Measurements from ENCODE around the gene CD44.

The CD44 gene

GRCh38 chr11:35253237-35253636, 114.3 kb downstream of the CD44 start:
- H3K9me3 Mint-ChIP-seq = peaks cover 18% of the 10 kb centered on the region
- H3K27me3 Mint-ChIP-seq (ENCODE audit: low read depth) = peaks cover 32% of the 10 kb centered on the region
- peaks cover 4% of the 10 kb centered on the region for H3K36me3 Mint-ChIP-seq (ENCODE audit: low read depth)
- H3K27ac Mint-ChIP-seq = no peak overlapping the region
- H3K4me3 Mint-ChIP-seq = no peak overlapping the region
- peaks cover 19% of the 10 kb centered on the region for H3K4me1 Mint-ChIP-seq (ENCODE audit: low read depth)

- H3K27ac Mint-ChIP-seq = no peak overlapping the region
- peaks cover 20% of the 10 kb centered on the region for H3K4me1 Mint-ChIP-seq (ENCODE audit: low read depth)
- peaks cover 6% of the 10 kb centered on the region for H3K9me3 Mint-ChIP-seq
- H3K27me3 Mint-ChIP-seq (ENCODE audit: low read depth) = peaks cover 39% of the 10 kb centered on the region
- no peak overlapping the region for H3K4me3 Mint-ChIP-seq
- H3K36me3 Mint-ChIP-seq (ENCODE audit: low read depth) = peaks cover 4% of the 10 kb centered on the region
Measured at GRCh38 chr11:35255514-35255913, 116.5 kb downstream of the CD44 start.

- Mint-ChIP-seq H3K27ac (no peak overlapping the region), H3K27me3 (ENCODE audit: low read depth) (peaks cover 40% of the 10 kb centered on the region), H3K9me3 (peaks cover 6% of the 10 kb centered on the region), H3K4me1 (ENCODE audit: low read depth) (peaks cover 20% of the 10 kb centered on the region), H3K4me3 (no peak overlapping the region), H3K36me3 (ENCODE audit: low read depth) (peaks cover 4% of the 10 kb centered on the region)
Measured at GRCh38 chr11:35256296-35256695, 117.3 kb downstream of the CD44 start.

GRCh38 chr11:35257281-35257680, 118.3 kb downstream of the CD44 start:
- H3K36me3 Mint-ChIP-seq (ENCODE audit: low read depth) = peaks cover 4% of the 10 kb centered on the region
- peak overlapping the region; percentile 68 for H3K27ac Mint-ChIP-seq
- H3K27me3 Mint-ChIP-seq (ENCODE audit: low read depth) = peaks cover 46% of the 10 kb centered on the region
- H3K4me1 Mint-ChIP-seq (ENCODE audit: low read depth) = peaks cover 20% of the 10 kb centered on the region
- peaks cover 6% of the 10 kb centered on the region for H3K9me3 Mint-ChIP-seq
- no peak overlapping the region for H3K4me3 Mint-ChIP-seq

- Mint-ChIP-seq H3K4me3 (no peak overlapping the region), H3K9me3 (peaks cover 6% of the 10 kb centered on the region), H3K27ac (no peak overlapping the region), H3K4me1 (ENCODE audit: low read depth) (peaks cover 20% of the 10 kb centered on the region), H3K27me3 (ENCODE audit: low read depth) (peaks cover 56% of the 10 kb centered on the region), H3K36me3 (ENCODE audit: low read depth) (peaks cover 4% of the 10 kb centered on the region)
Measured at GRCh38 chr11:35259529-35259928, 120.6 kb downstream of the CD44 start.

GRCh38 chr11:35260342-35260985, 121.5 kb downstream of the CD44 start:
- no peaks in the 10 kb centered on the region for H3K9me3 Mint-ChIP-seq
- no peak overlapping the region for H3K27ac Mint-ChIP-seq
- H3K4me1 Mint-ChIP-seq (ENCODE audit: low read depth) = peaks cover 20% of the 10 kb centered on the region
- peaks cover 47% of the 10 kb centered on the region for H3K27me3 Mint-ChIP-seq (ENCODE audit: low read depth)
- no peak overlapping the region for H3K4me3 Mint-ChIP-seq
- no peaks in the 10 kb centered on the region for H3K36me3 Mint-ChIP-seq (ENCODE audit: low read depth)

GRCh38 chr11:35261197-35261596, 122.2 kb downstream of the CD44 start:
- Mint-ChIP-seq H3K27ac (no peak overlapping the region), H3K9me3 (no peaks in the 10 kb centered on the region), H3K4me1 (ENCODE audit: low read depth) (peaks cover 18% of the 10 kb centered on the region)

GRCh38 chr11:35262056-35262455, 123.1 kb downstream of the CD44 start:
- H3K36me3 Mint-ChIP-seq (ENCODE audit: low read depth) = no peaks in the 10 kb centered on the region
- no peak overlapping the region for H3K4me3 Mint-ChIP-seq
- H3K27me3 Mint-ChIP-seq (ENCODE audit: low read depth) = peaks cover 45% of the 10 kb centered on the region

More at GRCh38 chr11:35261197-35261596, 122.2 kb downstream of the CD44 start:
- Mint-ChIP-seq H3K4me3 (no peak overlapping the region), H3K27me3 (ENCODE audit: low read depth) (peaks cover 41% of the 10 kb centered on the region), H3K36me3 (ENCODE audit: low read depth) (no peaks in the 10 kb centered on the region)

GRCh38 chr11:35262735-35263134, 123.8 kb downstream of the CD44 start:
- H3K27me3 Mint-ChIP-seq (ENCODE audit: low read depth) = peaks cover 48% of the 10 kb centered on the region
- H3K4me3 Mint-ChIP-seq = no peak overlapping the region
- H3K27ac Mint-ChIP-seq = no peak overlapping the region
- H3K36me3 Mint-ChIP-seq (ENCODE audit: low read depth) = no peaks in the 10 kb centered on the region
- no peaks in the 10 kb centered on the region for H3K9me3 Mint-ChIP-seq
- peaks cover 4% of the 10 kb centered on the region for H3K4me1 Mint-ChIP-seq (ENCODE audit: low read depth)

More at GRCh38 chr11:35262056-35262455, 123.1 kb downstream of the CD44 start:
- Mint-ChIP-seq H3K4me1 (ENCODE audit: low read depth) (peaks cover 11% of the 10 kb centered on the region), H3K27ac (no peak overlapping the region), H3K9me3 (no peaks in the 10 kb centered on the region)

GRCh38 chr11:35265755-35266454, 126.9 kb downstream of the CD44 start:
- H3K4me1 Mint-ChIP-seq (ENCODE audit: low read depth) = no peaks in the 10 kb centered on the region
- H3K9me3 Mint-ChIP-seq = no peaks in the 10 kb centered on the region
- H3K4me3 Mint-ChIP-seq = no peak overlapping the region
- no peak overlapping the region for H3K27ac Mint-ChIP-seq
- H3K27me3 Mint-ChIP-seq (ENCODE audit: low read depth) = peaks cover 43% of the 10 kb centered on the region
- no peaks in the 10 kb centered on the region for H3K36me3 Mint-ChIP-seq (ENCODE audit: low read depth)

GRCh38 chr11:35267504-35267903, 128.5 kb downstream of the CD44 start:
- H3K9me3 Mint-ChIP-seq = no peaks in the 10 kb centered on the region
- no peaks in the 10 kb centered on the region for H3K36me3 Mint-ChIP-seq (ENCODE audit: low read depth)
- no peak overlapping the region for H3K27ac Mint-ChIP-seq
- H3K4me1 Mint-ChIP-seq (ENCODE audit: low read depth) = peaks cover 9% of the 10 kb centered on the region
- no peak overlapping the region for H3K4me3 Mint-ChIP-seq
- H3K27me3 Mint-ChIP-seq (ENCODE audit: low read depth) = peaks cover 31% of the 10 kb centered on the region

- Mint-ChIP-seq H3K4me3 (no peak overlapping the region), H3K27me3 (ENCODE audit: low read depth) (peaks cover 31% of the 10 kb centered on the region), H3K36me3 (ENCODE audit: low read depth) (peaks cover 4% of the 10 kb centered on the region), H3K9me3 (no peaks in the 10 kb centered on the region), H3K27ac (no peak overlapping the region), H3K4me1 (ENCODE audit: low read depth) (peaks cover 25% of the 10 kb centered on the region)
Measured at GRCh38 chr11:35270342-35270741, 131.4 kb downstream of the CD44 start.

GRCh38 chr11:35271031-35271430, 132.1 kb downstream of the CD44 start:
- H3K9me3 Mint-ChIP-seq = no peaks in the 10 kb centered on the region
- H3K27ac Mint-ChIP-seq = no peak overlapping the region
- peaks cover 8% of the 10 kb centered on the region for H3K36me3 Mint-ChIP-seq (ENCODE audit: low read depth)
- no peak overlapping the region for H3K4me3 Mint-ChIP-seq
- peaks cover 35% of the 10 kb centered on the region for H3K27me3 Mint-ChIP-seq (ENCODE audit: low read depth)
- H3K4me1 Mint-ChIP-seq (ENCODE audit: low read depth) = peaks cover 30% of the 10 kb centered on the region

GRCh38 chr11:35272391-35272902, 133.5 kb downstream of the CD44 start:
- Mint-ChIP-seq H3K36me3 (ENCODE audit: low read depth) (peaks cover 8% of the 10 kb centered on the region), H3K9me3 (no peaks in the 10 kb centered on the region), H3K4me1 (ENCODE audit: low read depth) (peaks cover 34% of the 10 kb centered on the region), H3K27me3 (ENCODE audit: low read depth) (peaks cover 31% of the 10 kb centered on the region), H3K27ac (peak overlapping the region; percentile 73), H3K4me3 (peak overlapping the region; percentile 38)
